ENCODE measurements around the gene MYH7.
"Not testable (repeated sequence)": the region's sequence is repeated elsewhere in the genome, so short reads cannot be mapped to it uniquely, and the experiment has no call there.

DNA sequence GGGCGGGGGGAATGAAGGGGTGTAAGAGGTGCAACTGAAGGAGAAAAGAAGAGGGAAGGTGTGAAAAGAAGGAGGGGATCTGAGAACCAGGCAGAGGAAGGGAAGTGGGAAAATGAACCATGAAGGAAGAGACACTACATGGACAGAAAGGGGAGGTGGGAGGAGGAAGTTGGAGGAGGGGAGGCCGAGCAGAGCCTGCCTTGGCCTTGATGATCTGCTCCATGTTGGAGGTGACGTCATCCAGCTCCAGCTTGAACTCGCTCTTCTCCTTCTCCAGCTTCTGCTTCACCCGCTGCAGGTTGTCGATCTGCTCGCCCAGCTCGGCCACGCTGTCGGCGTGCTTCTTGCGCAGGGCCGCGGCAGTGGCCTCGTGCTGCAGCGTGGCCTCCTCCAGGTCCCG, 15.8 kb downstream of the MYH7 start:
- TF ChIP-seq, protein P1, sequence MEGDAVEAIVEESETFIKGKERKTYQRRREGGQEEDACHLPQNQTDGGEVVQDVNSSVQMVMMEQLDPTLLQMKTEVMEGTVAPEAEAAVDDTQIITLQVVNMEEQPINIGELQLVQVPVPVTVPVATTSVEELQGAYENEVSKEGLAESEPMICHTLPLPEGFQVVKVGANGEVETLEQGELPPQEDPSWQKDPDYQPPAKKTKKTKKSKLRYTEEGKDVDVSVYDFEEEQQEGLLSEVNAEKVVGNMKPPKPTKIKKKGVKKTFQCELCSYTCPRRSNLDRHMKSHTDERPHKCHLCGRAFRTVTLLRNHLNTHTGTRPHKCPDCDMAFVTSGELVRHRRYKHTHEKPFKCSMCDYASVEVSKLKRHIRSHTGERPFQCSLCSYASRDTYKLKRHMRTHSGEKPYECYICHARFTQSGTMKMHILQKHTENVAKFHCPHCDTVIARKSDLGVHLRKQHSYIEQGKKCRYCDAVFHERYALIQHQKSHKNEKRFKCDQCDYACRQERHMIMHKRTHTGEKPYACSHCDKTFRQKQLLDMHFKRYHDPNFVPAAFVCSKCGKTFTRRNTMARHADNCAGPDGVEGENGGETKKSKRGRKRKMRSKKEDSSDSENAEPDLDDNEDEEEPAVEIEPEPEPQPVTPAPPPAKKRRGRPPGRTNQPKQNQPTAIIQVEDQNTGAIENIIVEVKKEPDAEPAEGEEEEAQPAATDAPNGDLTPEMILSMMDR (IDR thresholded peaks at IDR 0.05): not testable (repeated sequence)
- TF ChIP-seq MXI1 (IDR thresholded peaks at IDR 0.05; ENCODE audit: low read depth, low read length): not testable (repeated sequence)
- TF ChIP-seq, protein P2, sequence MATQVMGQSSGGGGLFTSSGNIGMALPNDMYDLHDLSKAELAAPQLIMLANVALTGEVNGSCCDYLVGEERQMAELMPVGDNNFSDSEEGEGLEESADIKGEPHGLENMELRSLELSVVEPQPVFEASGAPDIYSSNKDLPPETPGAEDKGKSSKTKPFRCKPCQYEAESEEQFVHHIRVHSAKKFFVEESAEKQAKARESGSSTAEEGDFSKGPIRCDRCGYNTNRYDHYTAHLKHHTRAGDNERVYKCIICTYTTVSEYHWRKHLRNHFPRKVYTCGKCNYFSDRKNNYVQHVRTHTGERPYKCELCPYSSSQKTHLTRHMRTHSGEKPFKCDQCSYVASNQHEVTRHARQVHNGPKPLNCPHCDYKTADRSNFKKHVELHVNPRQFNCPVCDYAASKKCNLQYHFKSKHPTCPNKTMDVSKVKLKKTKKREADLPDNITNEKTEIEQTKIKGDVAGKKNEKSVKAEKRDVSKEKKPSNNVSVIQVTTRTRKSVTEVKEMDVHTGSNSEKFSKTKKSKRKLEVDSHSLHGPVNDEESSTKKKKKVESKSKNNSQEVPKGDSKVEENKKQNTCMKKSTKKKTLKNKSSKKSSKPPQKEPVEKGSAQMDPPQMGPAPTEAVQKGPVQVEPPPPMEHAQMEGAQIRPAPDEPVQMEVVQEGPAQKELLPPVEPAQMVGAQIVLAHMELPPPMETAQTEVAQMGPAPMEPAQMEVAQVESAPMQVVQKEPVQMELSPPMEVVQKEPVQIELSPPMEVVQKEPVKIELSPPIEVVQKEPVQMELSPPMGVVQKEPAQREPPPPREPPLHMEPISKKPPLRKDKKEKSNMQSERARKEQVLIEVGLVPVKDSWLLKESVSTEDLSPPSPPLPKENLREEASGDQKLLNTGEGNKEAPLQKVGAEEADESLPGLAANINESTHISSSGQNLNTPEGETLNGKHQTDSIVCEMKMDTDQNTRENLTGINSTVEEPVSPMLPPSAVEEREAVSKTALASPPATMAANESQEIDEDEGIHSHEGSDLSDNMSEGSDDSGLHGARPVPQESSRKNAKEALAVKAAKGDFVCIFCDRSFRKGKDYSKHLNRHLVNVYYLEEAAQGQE (IDR thresholded peaks at IDR 0.05; ENCODE audit: low read depth, low read length): not testable (repeated sequence)
